Neural cell (in vitro differentiated cells): Measurements from ENCODE around the gene MUC6. TPM values are rescaled to one million over a fixed set of nuclear protein-coding genes. Genes with fewer than 3 reads are reported as not detected.

Experiments used
- H2AFZ ChIP-seq: fragments of 200-600, 300-800 bp; sonication (generic), shearing (Covaris generic); 2 replicates; pipeline ENCODE4 v1.6.0; 2014; ENCODE audit warnings: low read depth, mild to moderate bottlenecking, antibody characterized with exemption, low read length, moderate library complexity
- H3F3A ChIP-seq: fragments of 200-600 bp; shearing (Covaris generic); 2 replicates; pipeline ENCODE4 v1.6.1; 2016; ENCODE audit warnings: mild to moderate bottlenecking, moderate library complexity, mixed read lengths, antibody characterized with exemption, low read length; ENCODE audit not compliant: insufficient read depth, poor library complexity, severe bottlenecking
- H3K27ac ChIP-seq: fragments of 200-600, 300-800 bp; sonication (generic), shearing (Covaris generic); 2 replicates; pipeline ENCODE4 v1.5.1; 2014; ENCODE audit warnings: mild to moderate bottlenecking, low read length, moderate library complexity
- H3K27me3 ChIP-seq: fragments of 300-800, 200-600 bp; sonication (generic), shearing (Covaris generic); 2 replicates; pipeline ENCODE4 v1.6.0; 2014; ENCODE audit warnings: mild to moderate bottlenecking, low read depth, low read length, moderate library complexity; ENCODE audit not compliant: insufficient read depth
- H3K36me3 ChIP-seq: fragments of 300-800, 200-600 bp; sonication (generic), shearing (Covaris generic); 2 replicates; pipeline ENCODE4 v1.5.1; 2014; ENCODE audit warnings: mild to moderate bottlenecking, antibody characterized with exemption, low read length, moderate library complexity; ENCODE audit not compliant: insufficient read depth
- H3K4me2 ChIP-seq: fragments of 300-800, 200-600 bp; sonication (generic), shearing (Covaris generic); 2 replicates; pipeline ENCODE4 v1.6.0; 2014; ENCODE audit warnings: mild to moderate bottlenecking, low read length
- H3K4me3 ChIP-seq: fragments of 300-800, 200-600 bp; sonication (generic), shearing (Covaris generic); 2 replicates; pipeline ENCODE4 v1.5.1; 2014; ENCODE audit warnings: mild to moderate bottlenecking, low read length, moderate library complexity
- H3K79me2 ChIP-seq: fragments of 200-600 bp; shearing (Covaris generic); replicated peaks from 2 replicates; pipeline ENCODE4 v1.6.0; 2014; ENCODE audit warnings: mild to moderate bottlenecking, low read length, moderate library complexity; ENCODE audit not compliant: insufficient read depth
- H3K9ac ChIP-seq: fragments of 300-800, 200-600 bp; sonication (generic), shearing (Covaris generic); 2 replicates; pipeline ENCODE4 v1.6.1; 2016; ENCODE audit warnings: mild to moderate bottlenecking, low read length, mixed read lengths
- H3K9me2 ChIP-seq: fragments of 200-600 bp; shearing (Covaris generic); 2 replicates; pipeline ENCODE4 v1.6.1; 2016; ENCODE audit warnings: mild to moderate bottlenecking, low read length, mixed read lengths; ENCODE audit not compliant: insufficient read depth
- H3K9me3 ChIP-seq: fragments of 200-600, 300-800 bp; sonication (generic), shearing (Covaris generic); 2 replicates; pipeline ENCODE4 v1.6.1; 2016; ENCODE audit warnings: mild to moderate bottlenecking, mixed run types, low read length, moderate library complexity, mixed read lengths
- H4K20me1 ChIP-seq: fragments of 200-600 bp; shearing (Covaris generic); 2 replicates; pipeline ENCODE4 v1.6.1; 2016; ENCODE audit warnings: mild to moderate bottlenecking, mixed run types; ENCODE audit not compliant: insufficient read depth
- CTCF ChIP-seq: fragments of 450-650 bp; IDR thresholded peaks from 2 replicates; pipeline ENCODE4 v1.5.1; 2014; ENCODE audit warnings: antibody characterized with exemption, mild to moderate bottlenecking, moderate library complexity; ENCODE audit not compliant: poor library complexity, severe bottlenecking
- EP300 ChIP-seq: fragments of 450-650 bp; conservative IDR thresholded peaks from 2 replicates; pipeline ENCODE4 v1.6.1; 2014; ENCODE audit warnings: antibody characterized with exemption, mild to moderate bottlenecking, moderate library complexity; ENCODE audit not compliant: poor library complexity, severe bottlenecking
- EZH2 ChIP-seq: fragments of 200-600, 300-800 bp; shearing (Covaris generic), sonication (generic); IDR thresholded peaks from 2 replicates; pipeline ENCODE4 v1.6.1; 2014; ENCODE audit warnings: antibody characterized with exemption, low read length, borderline replicate concordance, mild to moderate bottlenecking; ENCODE audit not compliant: insufficient read depth, poor library complexity, severe bottlenecking
- MXI1 ChIP-seq: fragments of 450-650 bp; conservative IDR thresholded peaks from 2 replicates; pipeline ENCODE4 v1.6.1; 2014; ENCODE audit warnings: antibody characterized with exemption, mild to moderate bottlenecking; ENCODE audit not compliant: poor library complexity, severe bottlenecking
- POLR2AphosphoS5 ChIP-seq: IDR thresholded peaks from 2 replicates; pipeline ENCODE4 v1.6.1; 2012
- RAD21 ChIP-seq: fragments of 450-650 bp; conservative IDR thresholded peaks from 2 replicates; pipeline ENCODE4 v1.6.1; 2014; ENCODE audit warnings: antibody characterized with exemption, mild to moderate bottlenecking, moderate library complexity
- REST ChIP-seq: IDR thresholded peaks from 2 replicates; pipeline ENCODE4 v1.6.1; 2012; ENCODE audit warnings: borderline replicate concordance
- SMC3 ChIP-seq: fragments of 450-650 bp; conservative IDR thresholded peaks from 2 replicates; pipeline ENCODE4 v1.6.1; 2014; ENCODE audit warnings: antibody characterized with exemption, mild to moderate bottlenecking, moderate library complexity; ENCODE audit not compliant: poor library complexity
- TAF1 ChIP-seq: IDR thresholded peaks from 2 replicates; pipeline ENCODE4 v1.6.1; 2012; ENCODE audit warnings: low read depth
- polyA plus RNA-seq: library from polyadenylated mRNA; depleted of rRNA; stranded (reverse); fragments of >200 nt; gene quantifications from 2 replicates; pipeline ENCODE4 v1.2.3, GENCODE V29; 2014

MUC6 gene
- polyA plus RNA-seq, 1 donor from 2014 or later, result not detected

- Histone ChIP-seq H3F3A (no peaks in the 10 kb centered on the region), H2AFZ (no peak overlapping the region), H4K20me1 (no peaks in the 10 kb centered on the region), H3K27me3 (no peaks in the 10 kb centered on the region), H3K9me2 (no peaks in the 10 kb centered on the region), H3K79me2 (no peaks in the 10 kb centered on the region), H3K27ac (no peak overlapping the region), H3K9me3 (no peaks in the 10 kb centered on the region), H3K36me3 (no peaks in the 10 kb centered on the region), H3K9ac (no peak overlapping the region), H3K4me3 (no peak overlapping the region), H3K4me2 (no peak overlapping the region)
- TF ChIP-seq POLR2AphosphoS5, result no peak
Observed at GRCh38 chr11:977830-978720, 58.4 kb downstream of the MUC6 start.

GRCh38 chr11:976431-977160 is 59.9 kb downstream of the MUC6 start:
- Histone ChIP-seq H2AFZ (no peak overlapping the region), H3K27me3 (no peaks in the 10 kb centered on the region), H3K36me3 (no peaks in the 10 kb centered on the region), H3K27ac (no peak overlapping the region), H3K79me2 (no peaks in the 10 kb centered on the region), H3K4me3 (no peak overlapping the region), H4K20me1 (no peaks in the 10 kb centered on the region), H3K9ac (no peak overlapping the region), H3K4me2 (no peak overlapping the region), H3K9me2 (no peaks in the 10 kb centered on the region), H3K9me3 (no peaks in the 10 kb centered on the region), H3F3A (no peaks in the 10 kb centered on the region)
- TF ChIP-seq EZH2, result no peak
- TF ChIP-seq CTCF, result no peak
- TF ChIP-seq EP300, result no peak
- TF ChIP-seq RAD21, result no peak
- TF ChIP-seq MXI1, result no peak
- no peak for TF ChIP-seq POLR2AphosphoS5
- no peak for TF ChIP-seq REST
- TF ChIP-seq TAF1, result no peak
- TF ChIP-seq SMC3, result no peak
